GM19467 (cell line): Measurements from ENCODE around the gene POFUT1.
A peak's percentile ranks its signal among the peaks of the same experiment; 100 is the strongest.

Source experiments
- ATAC-seq: cut with Tn5 transposase; IDR thresholded peaks from one replicate; pipeline ENCODE4 v1.9.1; 2021; ENCODE audit warnings: mild to moderate bottlenecking, moderate library complexity; ENCODE audit not compliant: unreplicated experiment

Gene POFUT1

DNA sequence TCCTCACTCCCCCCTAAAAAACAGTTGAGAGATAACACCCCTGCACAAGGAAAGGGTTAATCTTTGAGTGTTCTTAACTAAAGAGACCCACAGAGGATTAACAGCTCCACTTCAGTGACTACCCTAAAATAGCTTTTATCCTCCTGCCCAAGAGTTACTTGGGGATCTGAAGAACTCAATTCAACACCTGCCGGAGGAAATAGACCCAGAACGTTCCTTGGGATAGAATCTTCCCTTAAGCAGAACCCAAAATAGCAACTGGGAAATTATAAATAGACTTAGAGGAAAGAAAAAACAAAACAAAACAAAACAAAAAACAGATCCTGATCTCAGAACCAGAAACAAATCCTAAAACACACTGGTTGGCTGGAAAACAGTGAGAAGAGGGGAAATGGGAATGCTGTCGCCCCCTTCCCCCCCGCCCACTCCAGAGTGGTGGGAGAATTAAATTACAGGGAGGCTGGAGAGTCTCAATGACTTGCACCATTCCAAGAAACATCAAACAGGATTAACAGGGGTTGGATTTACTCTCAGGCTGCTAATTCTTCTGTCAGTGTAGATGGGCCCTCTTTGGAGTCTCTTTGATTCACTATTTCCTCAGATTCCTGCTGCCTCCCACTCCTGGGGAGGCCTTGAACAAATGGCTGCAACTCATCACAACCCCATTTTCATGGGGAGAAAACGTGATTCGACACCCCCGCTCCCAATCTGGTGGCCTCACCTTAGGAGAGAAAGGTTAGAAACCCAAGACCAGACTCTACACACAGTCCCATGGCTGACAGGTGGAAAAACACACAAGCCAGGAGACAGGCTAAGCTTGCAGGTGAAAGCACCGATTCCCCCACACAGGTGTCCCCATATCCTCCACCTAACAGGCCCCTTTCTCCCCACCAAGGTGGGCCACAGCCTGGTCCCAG, 1.6 kb upstream of the POFUT1 start:
- ATAC-seq, result no peak

GRCh38 chr20:32206760-32207625, 687 bp upstream of the POFUT1 start:
- peak; percentile 35 for ATAC-seq

- ATAC-seq, result no peak
Observed at GRCh38 chr20:32208499-32209154, 947 bp downstream of the POFUT1 start.

- ATAC-seq, result no peak
Observed at GRCh38 chr20:32209850-32210605, 2.3 kb downstream of the POFUT1 start.

GRCh38 chr20:32213870-32214269, 6.2 kb downstream of the POFUT1 start:
- no peak for ATAC-seq

- no peak for ATAC-seq
Observed at GRCh38 chr20:32215147-32215546, 7.5 kb downstream of the POFUT1 start.

GRCh38 chr20:32215729-32216128, 8.0 kb downstream of the POFUT1 start:
- no peak for ATAC-seq

GRCh38 chr20:32216179-32217142, 8.8 kb downstream of the POFUT1 start:
- ATAC-seq, result no peak

DNA sequence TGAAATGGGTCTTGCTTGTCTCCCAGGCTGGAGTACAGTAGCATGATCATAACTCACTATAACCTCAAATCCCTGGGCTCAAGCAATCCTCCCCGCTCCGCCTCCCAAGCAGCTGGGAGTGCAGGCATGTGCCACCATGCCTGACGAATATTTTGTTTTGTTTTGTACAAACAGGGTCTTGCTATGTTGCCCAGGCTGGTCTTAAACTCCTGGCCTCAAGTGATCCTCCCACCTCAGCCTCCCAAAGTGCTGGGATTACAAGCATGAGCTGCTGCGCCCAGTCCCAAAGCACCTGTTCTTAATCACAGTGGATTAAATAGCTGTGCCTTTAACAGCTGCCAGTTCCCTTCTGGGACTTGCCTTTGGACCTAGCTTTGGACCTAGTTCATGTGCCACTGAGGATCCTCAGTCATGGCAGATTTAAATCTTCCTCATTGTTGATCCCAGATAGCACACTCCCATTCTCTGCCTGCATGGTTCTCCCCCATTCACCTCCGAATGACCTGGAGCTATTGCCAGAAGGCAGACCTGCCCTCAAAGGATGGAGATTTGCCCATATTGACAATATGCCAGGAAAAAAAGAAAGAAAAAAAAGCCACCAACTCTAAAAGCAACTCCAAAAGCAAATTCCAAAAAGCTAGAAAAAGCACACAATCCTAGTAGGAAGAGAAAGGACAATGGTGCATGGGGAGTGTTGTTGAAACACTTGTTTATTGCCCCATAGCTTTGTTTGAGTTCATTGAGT, 10.6 kb downstream of the POFUT1 start:
- no peak for ATAC-seq

DNA sequence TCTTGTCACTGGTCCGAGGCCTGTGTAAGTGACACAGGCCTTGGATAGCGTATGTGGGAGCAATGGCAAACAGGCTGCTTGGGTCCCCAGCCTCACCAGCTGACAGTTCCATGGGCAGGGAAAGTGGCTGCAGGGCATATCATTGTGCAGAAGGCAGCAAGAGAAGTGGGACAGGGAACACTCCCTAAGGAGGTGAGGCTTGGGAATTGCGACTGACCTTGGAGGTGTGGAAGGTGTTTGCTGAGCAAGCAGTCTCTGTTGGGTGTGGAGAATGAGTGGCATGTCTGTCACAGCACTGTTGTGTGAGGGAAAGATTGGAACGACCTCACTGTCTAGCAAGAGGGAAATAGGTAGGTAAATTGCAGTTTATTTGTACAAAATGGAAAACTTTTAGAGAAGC, 16.8 kb downstream of the POFUT1 start:
- ATAC-seq, result no peak

DNA sequence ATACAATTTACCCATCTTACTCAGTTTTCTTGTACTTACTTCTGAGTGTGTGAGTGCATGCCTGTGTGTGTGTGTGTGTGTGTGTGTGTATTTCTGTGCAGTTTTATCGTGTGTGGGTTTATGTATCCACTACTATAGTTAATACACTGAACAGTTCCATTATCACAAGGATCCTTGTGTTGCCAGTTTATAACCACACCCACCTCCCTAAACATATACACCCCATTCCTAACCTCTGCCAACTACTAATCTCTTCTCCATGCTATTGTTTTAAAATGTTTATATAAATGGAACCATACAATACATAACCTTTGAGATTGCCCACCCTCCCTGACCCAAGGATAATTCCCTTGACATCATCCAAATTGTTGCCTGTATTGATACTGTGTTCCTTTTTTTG, 18.7 kb downstream of the POFUT1 start:
- ATAC-seq, result no peak

DNA sequence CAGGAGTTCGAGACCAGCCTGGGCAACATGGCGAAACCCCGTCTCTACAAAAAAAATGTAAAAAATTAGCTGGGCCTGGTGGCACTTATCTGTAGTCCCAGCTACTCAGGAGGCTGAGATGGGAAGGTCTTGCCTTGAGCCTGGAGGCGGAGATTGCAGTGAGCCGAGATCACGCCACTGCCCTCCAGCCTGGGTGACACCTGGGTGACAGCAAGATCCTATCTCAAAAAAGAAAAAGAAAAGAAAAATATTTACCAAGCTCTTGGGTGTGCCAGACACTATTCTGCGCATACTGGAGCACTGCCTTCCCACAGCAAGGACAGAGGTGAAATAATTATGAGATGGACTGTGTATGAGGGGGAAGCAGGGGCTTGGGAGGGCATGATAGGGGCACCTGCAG, 19.6 kb downstream of the POFUT1 start:
- ATAC-seq, result no peak

DNA sequence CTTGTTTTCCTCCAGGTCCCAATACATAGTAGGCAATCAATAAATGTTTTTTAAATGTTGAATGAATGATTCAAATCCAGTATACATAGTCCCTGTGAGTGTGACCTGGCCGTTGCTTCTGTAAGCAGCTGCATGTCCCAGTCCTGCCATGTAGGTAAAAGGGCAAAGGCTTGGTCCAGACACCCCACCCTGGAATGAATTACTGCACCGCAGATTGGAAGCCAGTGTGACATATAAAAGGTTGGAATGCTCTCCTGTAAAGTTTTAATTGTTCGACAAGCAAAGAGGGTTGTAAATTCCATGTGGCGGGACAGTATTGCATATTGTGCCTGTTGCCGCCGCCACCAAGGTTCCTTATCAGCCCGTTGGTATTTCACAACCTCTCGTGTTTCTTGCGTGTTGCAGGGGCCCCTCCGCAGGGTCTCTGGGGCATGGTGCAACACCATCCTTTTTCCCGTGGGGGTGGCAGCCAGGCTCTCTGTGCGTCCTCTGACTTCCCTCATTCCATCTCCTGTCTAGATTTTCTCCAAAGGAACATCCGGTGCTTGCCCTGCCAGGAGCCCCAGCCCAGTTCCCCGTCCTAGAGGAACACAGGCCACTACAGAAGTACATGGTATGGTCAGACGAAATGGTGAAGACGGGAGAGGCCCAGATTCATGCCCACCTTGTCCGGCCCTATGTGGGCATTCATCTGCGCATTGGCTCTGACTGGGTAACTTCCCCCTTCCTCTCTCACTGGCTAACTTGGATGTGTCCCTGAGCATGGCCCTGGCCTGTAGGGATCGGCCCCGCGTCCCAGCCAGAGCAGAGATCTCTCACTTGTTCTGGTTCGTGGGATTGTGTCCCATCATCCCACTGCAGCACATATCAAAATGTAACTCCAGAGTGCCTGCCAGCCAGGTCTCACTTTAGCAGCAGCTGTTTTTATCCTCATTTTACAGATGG, 20.3 kb downstream of the POFUT1 start:
- ATAC-seq, result no peak

- no peak for ATAC-seq
Observed at GRCh38 chr20:32229251-32229747, 21.6 kb downstream of the POFUT1 start.

- ATAC-seq, result no peak
Observed at GRCh38 chr20:32230707-32231106, 23.0 kb downstream of the POFUT1 start.

DNA sequence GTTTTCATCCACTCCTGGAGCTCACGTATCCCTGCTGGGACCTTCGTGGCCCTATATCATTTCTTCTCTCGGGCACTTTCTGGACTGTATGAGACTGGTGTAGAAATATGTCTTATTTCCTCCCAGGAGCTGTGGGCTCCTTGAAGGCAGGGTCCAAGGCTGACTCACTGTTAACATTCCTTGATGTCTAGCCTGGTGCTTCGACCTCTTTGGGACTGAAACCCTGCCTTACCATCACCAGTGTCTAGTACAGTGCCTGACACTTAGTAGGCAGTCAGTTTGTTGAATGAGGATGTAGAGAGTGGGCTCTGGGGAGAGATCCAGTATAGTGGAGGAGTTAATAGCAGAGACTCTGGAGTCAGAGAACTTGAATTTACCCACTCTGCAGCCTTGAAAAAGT, 23.6 kb downstream of the POFUT1 start:
- no peak for ATAC-seq

DNA sequence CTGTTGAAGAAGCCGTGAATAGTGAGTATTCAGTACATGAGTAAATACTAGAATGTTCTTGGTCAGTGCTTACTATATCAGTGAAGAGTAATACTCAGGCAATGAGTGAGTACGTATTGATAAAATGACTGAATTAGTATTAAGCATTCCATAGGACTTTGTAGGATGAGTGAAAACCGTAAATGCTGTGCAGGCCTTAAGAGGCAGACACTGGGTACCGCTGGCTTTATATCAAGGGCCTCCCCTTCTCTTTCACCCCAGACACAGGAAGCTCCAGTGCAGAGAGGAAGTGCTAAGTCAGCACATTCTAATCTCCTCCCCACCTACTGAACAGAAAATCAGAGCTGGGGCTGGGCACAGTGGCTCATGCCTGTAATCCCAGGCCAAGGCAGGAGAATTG, 24.2 kb downstream of the POFUT1 start:
- ATAC-seq, result no peak
